WI38 (cell line): ENCODE data around the gene STEAP3.

Source experiments
- H3K4me3 ChIP-seq: 2 replicates; pipeline ENCODE4 v1.5.1; 2011; ENCODE audit warnings: low read depth, mild to moderate bottlenecking, control low read depth, low read length
- CTCF ChIP-seq: IDR thresholded peaks from 2 replicates; pipeline ENCODE4 v1.5.1; 2012; ENCODE audit warnings: low read depth, mild to moderate bottlenecking, control low read depth, low read length

STEAP3 gene

GRCh38 chr2:119223521-119224390 lies at the start of gene STEAP3:
Gene STEAP3 (plus strand): TSS chr2:119223834. CDS start chr2:119231013, 7,179 bp downstream.
- peak within 1 kb of the TSS; percentile 78 for H3K4me3 ChIP-seq
- TF ChIP-seq CTCF, result no peak

GRCh38 chr2:119174216-119174992 lies 49.2 kb upstream of the STEAP3 start:
- H3K4me3 ChIP-seq, result no peak overlapping the region
- peak; percentile 82 for TF ChIP-seq CTCF

- no peak overlapping the region for H3K4me3 ChIP-seq
- no peak for TF ChIP-seq CTCF
Measured at GRCh38 chr2:119174993-119175347, 48.7 kb upstream of the STEAP3 start.

GRCh38 chr2:119175517-119175916 lies 48.1 kb upstream of the STEAP3 start:
- TF ChIP-seq CTCF, result no peak
- H3K4me3 ChIP-seq, result no peak overlapping the region

GRCh38 chr2:119177171-119177837 lies 46.3 kb upstream of the STEAP3 start:
- no peak overlapping the region for H3K4me3 ChIP-seq
- no peak for TF ChIP-seq CTCF

- TF ChIP-seq CTCF, result no peak
- no peak overlapping the region for H3K4me3 ChIP-seq
Measured at GRCh38 chr2:119177838-119178190, 45.8 kb upstream of the STEAP3 start.
